GM23248 (cell line): Measurements from ENCODE around the gene ALG9. TPM values are rescaled to one million over a fixed set of nuclear protein-coding genes. Genes with fewer than 3 reads are reported as not detected.

Experiments
- DNase-seq: peaks from one replicate; pipeline ENCODE4 v3.0.0-alpha.2; 2015
- H2AFZ ChIP-seq: fragments of 200-600 bp; sonication (generic); 2 replicates; pipeline ENCODE4 v1.6.1; 2016; ENCODE audit warnings: antibody characterized with exemption
- H3F3A ChIP-seq: fragments of 200-600 bp; sonication (generic); 2 replicates; pipeline ENCODE4 v1.6.1; 2016; ENCODE audit warnings: mild to moderate bottlenecking, antibody characterized with exemption, mixed run types; ENCODE audit not compliant: insufficient read depth
- H3K27ac ChIP-seq: fragments of 200-600 bp; sonication (generic); 2 replicates; pipeline ENCODE4 v1.5.1; 2016; ENCODE audit warnings: mild to moderate bottlenecking
- H3K27me3 ChIP-seq: fragments of 200-600 bp; sonication (generic); replicated peaks from 2 replicates; pipeline ENCODE4 v1.6.1; 2016; ENCODE audit warnings: mild to moderate bottlenecking; ENCODE audit not compliant: insufficient read depth
- H3K36me3 ChIP-seq: fragments of 200-600 bp; sonication (generic); 2 replicates; pipeline ENCODE4 v1.6.1; 2016; ENCODE audit warnings: low read depth, mild to moderate bottlenecking
- H3K4me1 ChIP-seq: fragments of 200-600 bp; sonication (generic); 2 replicates; pipeline ENCODE4 v1.6.1; 2016; ENCODE audit warnings: mild to moderate bottlenecking; ENCODE audit not compliant: insufficient read depth
- H3K4me2 ChIP-seq: fragments of 200-600 bp; sonication (generic); one replicate; pipeline ENCODE4 v1.6.1; 2016; ENCODE audit warnings: mild to moderate bottlenecking; ENCODE audit not compliant: unreplicated experiment
- H3K4me3 ChIP-seq: fragments of 200-600 bp; sonication (generic); 2 replicates; pipeline ENCODE4 v1.5.1; 2016; ENCODE audit warnings: mild to moderate bottlenecking
- H3K79me2 ChIP-seq: fragments of 200-600 bp; sonication (generic); 2 replicates; pipeline ENCODE4 v1.6.1; 2016; ENCODE audit warnings: mild to moderate bottlenecking; ENCODE audit not compliant: insufficient read depth
- H3K9ac ChIP-seq: fragments of 200-600 bp; sonication (generic); 2 replicates; pipeline ENCODE4 v1.6.1; 2016; ENCODE audit warnings: mild to moderate bottlenecking
- H3K9me2 ChIP-seq: fragments of 200-600 bp; sonication (generic); 2 replicates; pipeline ENCODE4 v1.6.1; 2016; ENCODE audit warnings: mixed run types, mild to moderate bottlenecking, moderate library complexity; ENCODE audit not compliant: insufficient read depth
- H3K9me3 ChIP-seq: fragments of 200-600 bp; sonication (generic); one replicate; pipeline ENCODE4 v1.6.1; 2017; ENCODE audit warnings: low read depth
- H4K20me1 ChIP-seq: fragments of 200-600 bp; sonication (generic); 2 replicates; pipeline ENCODE4 v1.6.0; 2016; ENCODE audit not compliant: insufficient read depth
- EZH2 ChIP-seq: fragments of 200-600 bp; sonication (generic); IDR thresholded peaks from 2 replicates; pipeline ENCODE4 v1.6.1; 2018; ENCODE audit warnings: antibody characterized with exemption, mild to moderate bottlenecking; ENCODE audit not compliant: insufficient read depth, poor library complexity, severe bottlenecking
- EZH2phosphoT487 ChIP-seq: fragments of 200-600 bp; sonication (generic); IDR thresholded peaks from 2 replicates; pipeline ENCODE4 v1.6.1; 2018; ENCODE audit warnings: antibody characterized with exemption, moderate library complexity, mild to moderate bottlenecking, low read depth; ENCODE audit not compliant: insufficient read depth
- WGBS, 2 experiments: methylation state at CpG; one replicate each; pipeline ENCODE4 v1.1.6; 2015 to 2017; ENCODE audit warnings: low lambda C conversion rate in 2 of 2, low coverage in 1 of 2; ENCODE audit errors: missing lambda C conversion rate in 2 of 2; 5-methylcytosine and 5-hydroxymethylcytosine counted together
- in situ Hi-C: fragments of 300-500 bp; cut with MboI; formaldehyde crosslinking; loops from 2 replicates; pipeline ENCODE4 v1.15.0; 2020
- polyA plus RNA-seq: library from polyadenylated mRNA; unstranded; fragments of >200 nt; fragmentation: Nextera tagmentation; extraction: Ambion mirVana; gene quantifications from 2 replicates; pipeline ENCODE4 v1.2.1, GENCODE V29; 2016
- total RNA-seq: library from RNA; depleted of rRNA; stranded (reverse); fragments of >200 nt; shearing (Covaris generic); gene quantifications from 2 replicates; pipeline ENCODE4 v1.2.3, GENCODE V29; 2014

ALG9 gene
- total and polyA plus RNA-seq, 2 experiments from 2014 or later, result 24.5 to 36.3 TPM

DNA sequence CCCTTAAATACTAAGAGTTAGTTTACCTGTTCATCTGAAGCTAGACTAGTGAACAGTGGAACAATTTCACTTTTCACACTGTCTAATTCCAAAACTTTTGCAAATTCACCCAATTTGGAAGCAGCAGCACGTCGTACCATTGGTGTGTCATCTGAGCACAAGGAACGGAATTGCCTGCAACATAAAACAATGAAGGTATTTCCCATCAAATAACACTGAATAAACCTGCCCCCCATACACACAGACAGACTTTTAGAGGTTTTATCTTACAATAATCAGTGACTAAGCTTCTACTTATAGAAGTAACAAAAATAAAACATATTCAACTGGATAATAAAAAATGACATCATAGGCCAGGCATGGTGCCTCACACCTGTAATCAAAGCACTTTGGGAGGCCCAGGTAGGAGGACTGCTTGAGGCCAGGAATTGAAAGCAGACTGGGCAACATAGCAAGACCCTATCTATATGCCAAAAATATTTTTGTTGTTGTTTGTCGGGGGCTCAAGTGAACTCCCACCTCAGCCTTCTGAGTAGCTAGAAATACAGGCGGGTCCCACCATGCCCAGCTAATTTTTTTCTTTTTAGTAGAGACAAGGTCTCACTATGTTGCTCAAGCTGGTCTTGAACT is 111.5 kb downstream of the ALG9 start:
- 72 to 79% methylated on average over 5 of the region's 5 CpGs for WGBS, 2 experiments
- no peak overlapping the region for H3K27ac ChIP-seq
- H3K36me3 ChIP-seq, result peaks cover 53% of the 10 kb centered on the region
- no peaks in the 10 kb centered on the region for H3K9me3 ChIP-seq
- no peak overlapping the region for H3K4me3 ChIP-seq
- no peak overlapping the region for H3K4me2 ChIP-seq
- peaks cover 8% of the 10 kb centered on the region; the same call in 1 of the 2 replicates for H3F3A ChIP-seq
- in situ Hi-C loops, result no loop called here
- no peaks in the 10 kb centered on the region for H3K27me3 ChIP-seq
- H2AFZ ChIP-seq, result no peak overlapping the region
- no peak overlapping the region for H3K9ac ChIP-seq
- TF ChIP-seq EZH2 (no peak), EZH2phosphoT487 (no peak)
- H3K4me1 ChIP-seq, result peaks cover 18% of the 10 kb centered on the region
- DNase-seq, result no peak
- H4K20me1 ChIP-seq, result no peaks in the 10 kb centered on the region
- no peaks in the 10 kb centered on the region for H3K9me2 ChIP-seq
- H3K79me2 ChIP-seq, result peaks cover 62% of the 10 kb centered on the region

GRCh38 chr11:111759376-111759775 is 112.0 kb downstream of the ALG9 start:
- H3K36me3 ChIP-seq, result peaks cover 58% of the 10 kb centered on the region
- H3K9ac ChIP-seq, result no peak overlapping the region
- no peaks in the 10 kb centered on the region for H3K9me2 ChIP-seq
- no peaks in the 10 kb centered on the region for H3K9me3 ChIP-seq
- no peak overlapping the region for H3K4me3 ChIP-seq
- H3F3A ChIP-seq, result 0 out of 2 replicates have a peak, but pooled peaks cover 5% of the 10 kb centered on the region
- TF ChIP-seq EZH2 (no peak), EZH2phosphoT487 (no peak)
- peaks cover 13% of the 10 kb centered on the region for H3K4me1 ChIP-seq
- no peak for DNase-seq
- no peaks in the 10 kb centered on the region for H3K27me3 ChIP-seq
- in situ Hi-C loops, result no loop called here
- no peak overlapping the region for H3K4me2 ChIP-seq
- H2AFZ ChIP-seq, result no peak overlapping the region
- no peak overlapping the region for H3K27ac ChIP-seq
- H3K79me2 ChIP-seq, result peaks cover 57% of the 10 kb centered on the region
- no peaks in the 10 kb centered on the region for H4K20me1 ChIP-seq

GRCh38 chr11:111756097-111756496 is 115.3 kb downstream of the ALG9 start:
- no peaks in the 10 kb centered on the region for H4K20me1 ChIP-seq
- in situ Hi-C loops, result no loop called here
- no peak overlapping the region for H2AFZ ChIP-seq
- no peaks in the 10 kb centered on the region for H3K27me3 ChIP-seq
- no peaks in the 10 kb centered on the region for H3K9me3 ChIP-seq
- H3K36me3 ChIP-seq, result peaks cover 82% of the 10 kb centered on the region
- TF ChIP-seq EZH2phosphoT487 (no peak), EZH2 (no peak)
- no peak overlapping the region for H3K27ac ChIP-seq
- H3K4me1 ChIP-seq, result peaks cover 6% of the 10 kb centered on the region; the same call in 1 of the 2 replicates
- no peak overlapping the region for H3K4me2 ChIP-seq
- WGBS, 2 experiments, result 97 to 98% methylated on average over 6 of the region's 6 CpGs
- peaks cover 24% of the 10 kb centered on the region for H3K79me2 ChIP-seq
- no peaks in the 10 kb centered on the region for H3K9me2 ChIP-seq
- no peak overlapping the region for H3K4me3 ChIP-seq
- no peaks in the 10 kb centered on the region for H3F3A ChIP-seq
- DNase-seq, result no peak
- H3K9ac ChIP-seq, result no peak overlapping the region

DNA sequence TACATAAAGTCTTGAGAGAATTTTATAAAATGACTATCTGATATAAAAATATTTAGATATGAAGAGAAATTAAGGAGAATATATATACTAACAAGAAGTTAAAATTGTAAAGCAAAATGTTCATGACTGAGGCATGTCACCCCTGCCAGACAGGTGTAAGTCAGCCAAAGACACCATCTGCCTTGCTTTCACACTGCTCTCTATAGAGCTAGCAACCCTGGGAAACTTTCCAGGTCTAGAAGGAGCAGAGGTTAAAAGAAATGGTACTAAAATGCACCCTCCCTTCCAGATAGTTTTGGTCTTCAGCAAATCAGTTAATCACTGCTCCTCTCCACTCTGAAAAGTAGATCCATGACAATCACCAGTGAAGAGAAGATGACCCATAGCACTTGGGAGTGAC is 121.7 kb downstream of the ALG9 start:
- TF ChIP-seq EZH2, result no peak
- TF ChIP-seq EZH2phosphoT487, result no peak
- Histone ChIP-seq H3K4me2 (no peak overlapping the region), H3K9ac (no peak overlapping the region), H3K79me2 (peaks cover 44% of the 10 kb centered on the region), H3F3A (peaks cover 38% of the 10 kb centered on the region), H3K36me3 (peaks cover 62% of the 10 kb centered on the region), H3K4me3 (no peak overlapping the region), H4K20me1 (no peaks in the 10 kb centered on the region), H3K9me3 (no peaks in the 10 kb centered on the region), H3K27ac (no peak overlapping the region), H3K4me1 (peaks cover 17% of the 10 kb centered on the region), H2AFZ (no peak overlapping the region), H3K9me2 (no peaks in the 10 kb centered on the region), H3K27me3 (no peaks in the 10 kb centered on the region)
- in situ Hi-C loops, result no loop called here
- DNase-seq, result no peak
